Measurements from ENCODE around the gene RPL39L.
"Not testable (repeated sequence)": the region's sequence is repeated elsewhere in the genome, so short reads cannot be mapped to it uniquely, and the experiment has no call there.

The RPL39L gene

GRCh38 chr3:187139126-187139894, at the start of gene RPL39L:
TSS of gene RPL39L (minus strand) at chr3:187139496. CDS start at chr3:187121300, 18,196 bp downstream.
- DNase-seq (ENCODE audit: low spot score): peak; percentile 96

- peak; percentile 42 for DNase-seq (ENCODE audit: low spot score)
These were observed 49.6 kb upstream of the RPL39L start for GRCh38 chr3:187188931-187189330.

- no peak for DNase-seq (ENCODE audit: low spot score)
These were observed 47.6 kb upstream of the RPL39L start for GRCh38 chr3:187186801-187187421.

GRCh38 chr3:187186375-187186774, 47.1 kb upstream of the RPL39L start:
- DNase-seq (ENCODE audit: low spot score): no peak

GRCh38 chr3:187185759-187186158, 46.5 kb upstream of the RPL39L start:
- DNase-seq (ENCODE audit: low spot score): no peak

- DNase-seq (ENCODE audit: low spot score): no peak
These were observed 44.6 kb upstream of the RPL39L start for GRCh38 chr3:187183903-187184302.

GRCh38 chr3:187183210-187183862, 44.0 kb upstream of the RPL39L start:
- DNase-seq (ENCODE audit: low spot score): no peak

- DNase-seq (ENCODE audit: low spot score): no peak
These were observed 42.3 kb upstream of the RPL39L start for GRCh38 chr3:187181454-187182170.

- DNase-seq (ENCODE audit: low spot score): no peak
These were observed 33.6 kb upstream of the RPL39L start for GRCh38 chr3:187172929-187173328.

GRCh38 chr3:187170911-187171310, 31.6 kb upstream of the RPL39L start:
- not testable (repeated sequence) for DNase-seq (ENCODE audit: low spot score)

- DNase-seq (ENCODE audit: low spot score): no peak
These were observed 30.1 kb upstream of the RPL39L start for GRCh38 chr3:187169231-187169960.

GRCh38 chr3:187167777-187168176, 28.5 kb upstream of the RPL39L start:
- DNase-seq (ENCODE audit: low spot score): no peak

GRCh38 chr3:187166750-187167149, 27.5 kb upstream of the RPL39L start:
- no peak for DNase-seq (ENCODE audit: low spot score)

GRCh38 chr3:187165144-187165543, 25.8 kb upstream of the RPL39L start:
- peak; percentile 57 for DNase-seq (ENCODE audit: low spot score)

- no peak for DNase-seq (ENCODE audit: low spot score)
These were observed 23.1 kb upstream of the RPL39L start for GRCh38 chr3:187162265-187162953.

- no peak for DNase-seq (ENCODE audit: low spot score)
These were observed 22.3 kb upstream of the RPL39L start for GRCh38 chr3:187161556-187161955.

GRCh38 chr3:187150599-187150998, 11.3 kb upstream of the RPL39L start:
- DNase-seq (ENCODE audit: low spot score): peak; percentile 22

- no peak for DNase-seq (ENCODE audit: low spot score)
These were observed 10.9 kb upstream of the RPL39L start for GRCh38 chr3:187150186-187150585.

GRCh38 chr3:187146389-187146788, 7.1 kb upstream of the RPL39L start:
- no peak for DNase-seq (ENCODE audit: low spot score)

GRCh38 chr3:187145149-187145895, 6.0 kb upstream of the RPL39L start:
- DNase-seq (ENCODE audit: low spot score): no peak

All from germinal center (tissue), 1 donor.